SK-N-SH (cell line): Measurements from ENCODE around the gene STAC. TPM values are rescaled to one million over a fixed set of nuclear protein-coding genes. Genes with fewer than 3 reads are reported as not detected.

Experiments used
- CTCF ChIA-PET: fragments of 300-600, 350-600 bp; formaldehyde crosslinking; extraction: SDS; loops from one replicate; lab custom pipeline; 2021; lab: Yijun Ruan, JAX
- POLR2A ChIA-PET: fragments of 350-600 bp; sonication (Branson Sonifier 250); formaldehyde crosslinking; extraction: SDS; loops from one replicate; lab custom pipeline; 2020; ENCODE audit warnings: antibody characterized with exemption, inconsistent platforms; lab: Yijun Ruan, JAX
- DNase-seq: peaks from one replicate; pipeline ENCODE4 v3.0.0; 2012
- H2AFZ ChIP-seq: fragments of 200-600 bp; sonication (generic); 2 replicates; pipeline ENCODE4 v1.8.1; 2016; ENCODE audit warnings: antibody characterized with exemption, mild to moderate bottlenecking, low read depth
- H3F3A ChIP-seq: fragments of 200-600 bp; sonication (generic); replicated peaks from 2 replicates; pipeline ENCODE3; 2016; ENCODE audit warnings: antibody characterized with exemption, mild to moderate bottlenecking; ENCODE audit not compliant: insufficient read depth
- H3K27ac ChIP-seq, 2 experiments: fragments of 200-500 bp in 1 of 2; fragments of 200-600 bp in 1 of 2; sonication (Bioruptor generic) in 1 of 2; sonication (generic), shearing (Covaris generic) in 1 of 2; 2 replicates each; pipeline versions ENCODE4 v1.5.1 to v1.6.1; 2014 to 2016; ENCODE audit warnings: low read depth in 2 of 2, inconsistent platforms in 1 of 2, low read length in 1 of 2, mild to moderate bottlenecking in 1 of 2, mixed read lengths in 1 of 2
- H3K27me3 ChIP-seq: fragments of 200-600 bp; sonication (generic), shearing (Covaris generic); 2 replicates; pipeline ENCODE4 v1.6.1; 2016; ENCODE audit warnings: mixed run types; ENCODE audit not compliant: insufficient read depth
- H3K36me3 ChIP-seq, 2 experiments: fragments of 200-500 bp in 1 of 2; fragments of 200-600 bp in 1 of 2; sonication (Bioruptor generic) in 1 of 2; sonication (generic) in 1 of 2; replicated peaks in 1 of 2; 2 replicates each; pipeline versions ENCODE3 to v1.5.1; 2014 to 2016; ENCODE audit warnings: low read length in 1 of 2, mild to moderate bottlenecking in 1 of 2; ENCODE audit not compliant: insufficient read depth in 2 of 2, control insufficient read depth in 1 of 2
- H3K4me1 ChIP-seq, 2 experiments: fragments of 200-500 bp in 1 of 2; fragments of 200-600 bp in 1 of 2; sonication (Bioruptor generic) in 1 of 2; sonication (generic), shearing (Covaris generic) in 1 of 2; 2 replicates each; pipeline versions ENCODE4 v1.5.1 to v1.6.1; 2014 to 2016; ENCODE audit warnings: low read depth in 1 of 2, low read length in 1 of 2, mixed run types in 1 of 2; ENCODE audit not compliant: insufficient read depth in 2 of 2, control insufficient read depth in 1 of 2
- H3K4me2 ChIP-seq: fragments of 200-600 bp; sonication (generic), shearing (Covaris generic); 2 replicates; pipeline ENCODE4 v1.6.1; 2017; ENCODE audit warnings: mixed run types
- H3K4me3 ChIP-seq, 2 experiments: fragments of 200-500 bp in 1 of 2; fragments of 200-600 bp in 1 of 2; sonication (Bioruptor generic) in 1 of 2; sonication (generic), shearing (Covaris generic) in 1 of 2; 2 replicates each; pipeline versions ENCODE4 v1.5.1 to v1.8.1; 2014 to 2016; ENCODE audit warnings: low read depth in 2 of 2, inconsistent platforms in 1 of 2, low read length in 1 of 2, mild to moderate bottlenecking in 1 of 2, mixed read lengths in 1 of 2, moderate library complexity in 1 of 2
- H3K79me2 ChIP-seq: fragments of 200-600 bp; sonication (generic); 2 replicates; pipeline ENCODE4 v1.8.1; 2017; ENCODE audit warnings: mild to moderate bottlenecking; ENCODE audit not compliant: insufficient read depth
- H3K9ac ChIP-seq: fragments of 200-600 bp; sonication (generic); 2 replicates; pipeline ENCODE4 v1.6.1; 2017; ENCODE audit warnings: mixed run types
- H3K9me2 ChIP-seq: fragments of 200-600 bp; sonication (generic); 2 replicates; pipeline ENCODE4 v1.6.1; 2017; ENCODE audit warnings: mixed run types
- H3K9me3 ChIP-seq: fragments of 200-600 bp; sonication (generic); 2 replicates; pipeline ENCODE4 v1.6.1; 2017; ENCODE audit warnings: mixed run types, mild to moderate bottlenecking, moderate library complexity
- H4K20me1 ChIP-seq: fragments of 200-600 bp; sonication (generic); 2 replicates; pipeline ENCODE4 v1.6.1; 2017; ENCODE audit warnings: mild to moderate bottlenecking, mixed run types; ENCODE audit not compliant: insufficient read depth
- CHD2 ChIP-seq: fragments of 150-350 bp; IDR thresholded peaks from 2 replicates; pipeline ENCODE4 v1.6.1; 2018; ENCODE audit warnings: low read length; ENCODE audit not compliant: partially characterized antibody
- CTCF ChIP-seq: fragments of 200-600 bp; sonication (generic); IDR thresholded peaks from 2 replicates; pipeline ENCODE4 v1.6.1; 2017; ENCODE audit warnings: antibody characterized with exemption, mild to moderate bottlenecking, moderate library complexity
- EP300 ChIP-seq, 2 experiments: IDR thresholded peaks; 2 replicates each; pipeline versions ENCODE4 v1.4.0 to v1.6.1; 2012; ENCODE audit warnings: borderline replicate concordance in 1 of 2, low read depth in 1 of 2, low read length in 1 of 2
- EZH2phosphoT487 ChIP-seq: fragments of 200-600 bp; sonication (generic); IDR thresholded peaks from 2 replicates; pipeline ENCODE4 v1.6.1; 2017; ENCODE audit warnings: low read depth, mixed run types, mild to moderate bottlenecking, antibody characterized with exemption, moderate library complexity, borderline replicate concordance
- FOSL2 ChIP-seq: IDR thresholded peaks from 2 replicates; pipeline ENCODE4 v1.4.0; 2012; ENCODE audit warnings: low read depth, mild to moderate bottlenecking, moderate library complexity, borderline replicate concordance
- FOXJ3 ChIP-seq: sonication (generic); formaldehyde crosslinking; IDR thresholded peaks from 2 replicates; pipeline ENCODE4 v1.5.1; 2020; ENCODE audit warnings: mild to moderate bottlenecking, missing genetic modification reagents
- GATA2 ChIP-seq: sonication (generic); formaldehyde crosslinking; IDR thresholded peaks from 2 replicates; pipeline ENCODE4 v1.5.0; 2020; ENCODE audit warnings: mild to moderate bottlenecking, missing genetic modification reagents
- IRF3 ChIP-seq: fragments of 150-350 bp; IDR thresholded peaks from 2 replicates; pipeline ENCODE4 v1.6.1; 2016; ENCODE audit warnings: mild to moderate bottlenecking, low read depth, low read length
- JUND ChIP-seq: IDR thresholded peaks from 2 replicates; pipeline ENCODE4 v1.4.0; 2012
- MAX ChIP-seq: IDR thresholded peaks from 2 replicates; pipeline ENCODE4 v1.4.0; 2012; ENCODE audit warnings: low read depth
- NFIC ChIP-seq: IDR thresholded peaks from 2 replicates; pipeline ENCODE4 v1.4.0; 2012; ENCODE audit warnings: borderline replicate concordance
- REST ChIP-seq: IDR thresholded peaks from 2 replicates; pipeline ENCODE4 v1.6.1; 2012; ENCODE audit warnings: mild to moderate bottlenecking, low read depth, low read length, moderate library complexity
- RXRA ChIP-seq: IDR thresholded peaks from 2 replicates; pipeline ENCODE4 v1.4.0; 2012; ENCODE audit warnings: low read depth, mild to moderate bottlenecking, borderline replicate concordance
- SIN3A ChIP-seq: IDR thresholded peaks from 2 replicates; pipeline ENCODE4 v1.6.1; 2012; ENCODE audit warnings: low read depth, mild to moderate bottlenecking, low read length, moderate library complexity, borderline replicate concordance
- TAF1 ChIP-seq: IDR thresholded peaks from 2 replicates; pipeline ENCODE4 v1.6.1; 2012; ENCODE audit warnings: low read depth, mild to moderate bottlenecking, low read length, moderate library complexity, borderline replicate concordance
- TCF12 ChIP-seq: IDR thresholded peaks from 2 replicates; pipeline ENCODE4 v1.4.0; 2012
- YY1 ChIP-seq: IDR thresholded peaks from 2 replicates; pipeline ENCODE4 v1.4.0; 2012; ENCODE audit warnings: low read depth, mild to moderate bottlenecking
- ZBTB33 ChIP-seq: IDR thresholded peaks from 2 replicates; pipeline ENCODE4 v1.4.0; 2012; ENCODE audit warnings: low read depth, borderline replicate concordance
- WGBS: methylation state at CpG from one replicate; pipeline ENCODE4 v1.1.6; 2017; ENCODE audit warnings: low lambda C conversion rate; 5-methylcytosine and 5-hydroxymethylcytosine counted together
- polyA plus RNA-seq, 3 experiments: library from polyadenylated mRNA; depleted of rRNA; stranded (reverse); fragments of >200 nt; gene quantifications; 2 replicates each; pipeline ENCODE4 v1.2.3, GENCODE V29; 2012

The STAC gene
- polyA plus RNA-seq, 1 of the 3 experiments (the other 2 are of a cell fraction): 25.0 TPM

- POLR2A ChIA-PET: no interaction called here
- TF ChIP-seq FOSL2 (peak; percentile 42; the same call in 1 of the 2 replicates), REST (peak; percentile 87), JUND (peak; percentile 42), NFIC (peak; percentile 46; the same call in 1 of the 2 replicates), TCF12 (peak; percentile 21; the same call in 1 of the 2 replicates), TAF1 (no peak)
- H3F3A ChIP-seq: peaks cover 43% of the 10 kb centered on the region
These were observed 66.8 kb downstream of the STAC start for GRCh38 chr3:36447061-36447460.

GRCh38 chr3:36451816-36452215 is 71.5 kb downstream of the STAC start:
- no peak for DNase-seq
- Histone ChIP-seq H3K9me2 (no peaks in the 10 kb centered on the region), H3K4me2 (no peak overlapping the region), H3K4me1 (peaks cover 2 to 7% of the 10 kb centered on the region in 2 experiments; a peak in 2 of 4 replicates), H3K27ac (no peak overlapping the region; a peak in 1 of 4 replicates), H3K79me2 (peaks cover 4% of the 10 kb centered on the region; the same call in 1 of the 2 replicates), H2AFZ (no peak overlapping the region), H3F3A (peaks cover 18% of the 10 kb centered on the region), H3K4me3 (no peak overlapping the region), H3K36me3 (peaks cover 36 to 58% of the 10 kb centered on the region in 2 experiments), H3K27me3 (no peaks in the 10 kb centered on the region), H3K9ac (no peak overlapping the region), H4K20me1 (no peaks in the 10 kb centered on the region), H3K9me3 (no peaks in the 10 kb centered on the region)
- 79% methylated on average over 1 of the region's 1 CpG for WGBS
- POLR2A ChIA-PET: no interaction called here
- CTCF ChIA-PET: interaction anchor here (0.5 to 1.0 kb wide), 3 partner anchors 27 to 1672 kb away, joined by 3 read pairs; no protein-coding TSS in a partner anchor
- TF ChIP-seq FOSL2 (no peak), IRF3 (no peak), NFIC (no peak), ZBTB33 (no peak), SIN3A (no peak), RXRA (no peak), FOXJ3 (CRISPR knock-in tag) (no peak), MAX (no peak), EP300 (IDR thresholded peaks at IDR 0.05; ENCODE audit: borderline replicate concordance in 1 of 2, low read depth in 1 of 2, low read length in 1 of 2) (no peak), EZH2phosphoT487 (no peak), JUND (no peak), CTCF (no peak), YY1 (no peak), CHD2 (no peak), GATA2 (CRISPR knock-in tag) (no peak)

More at GRCh38 chr3:36447061-36447460, 66.8 kb downstream of the STAC start:
- Histone ChIP-seq H3K79me2 (peaks cover 4% of the 10 kb centered on the region; the same call in 1 of the 2 replicates), H3K36me3 (peaks cover 24 to 55% of the 10 kb centered on the region in 2 experiments), H3K27ac (peak overlapping the region in 1 of 2 experiments; percentile 18; a peak in 1 of 4 replicates), H2AFZ (no peak overlapping the region), H3K9me2 (no peaks in the 10 kb centered on the region), H4K20me1 (no peaks in the 10 kb centered on the region), H3K9ac (no peak overlapping the region), H3K4me2 (no peak overlapping the region), H3K4me1 (peaks cover 8 to 24% of the 10 kb centered on the region in 2 experiments; a peak in 2 of 4 replicates), H3K9me3 (no peaks in the 10 kb centered on the region), H3K4me3 (no peak overlapping the region), H3K27me3 (no peaks in the 10 kb centered on the region)
- WGBS: 34% methylated on average over 2 of the region's 2 CpGs
- no peak for DNase-seq
- CTCF ChIA-PET: no interaction called here
